ENCODE measurements around the gene DCUN1D3. TPM values are rescaled to one million over a fixed set of nuclear protein-coding genes. Genes with fewer than 3 reads are reported as not detected.

DCUN1D3 gene
- total RNA-seq, 1 experiment from 2014 or later: 16.4 TPM

GRCh38 chr16:20881503-20881878 is 18.7 kb downstream of the DCUN1D3 start:
- ChIA-PET CTCF (interaction anchor here (1.4 kb wide), 1 partner anchor 27 kb away, joined by 3 read pairs; no protein-coding TSS in a partner anchor), POLR2A (no interaction called here), RAD21 (ENCODE audit: low non-redundant PET in 1 of 2, low total read pairs in 2 of 2, uncharacterized antibody in 2 of 2, unreplicated experiment in 2 of 2) (no interaction called here)
- intact Hi-C loops (cut with micrococcal nuclease): no loop called here
- Histone ChIP-seq H3K4me1 (ENCODE audit: control insufficient read depth in 1 of 2, insufficient read depth in 2 of 2, low read length in 2 of 2) (peaks cover 34 to 38% of the 10 kb centered on the region in 2 experiments), H3K36me3 (ENCODE audit: control insufficient read depth in 1 of 2, insufficient read depth in 2 of 2, low read length in 2 of 2) (no peaks in the 10 kb centered on the region), H3K4me2 (ENCODE audit: low read length) (no peak overlapping the region), H3K27me3 (ENCODE audit: insufficient read depth, low read length) (no peaks in the 10 kb centered on the region), H3K9ac (ENCODE audit: low read length) (no peak overlapping the region), H3K4me3 (replicated peaks in 1 of 2; ENCODE audit: low read depth in 1 of 2, low read length in 2 of 2) (no peak overlapping the region), H3K27ac (ENCODE audit: low read depth, low read length) (no peak overlapping the region), H3K79me2 (ENCODE audit: insufficient read depth, low read length) (peaks cover 84% of the 10 kb centered on the region), H3K9me3 (ENCODE audit: control insufficient read depth in 1 of 2, insufficient read depth in 1 of 2, low read depth in 1 of 2, low read length in 2 of 2) (no peaks in the 10 kb centered on the region), H3K9me2 (ENCODE audit: insufficient read depth) (no peaks in the 10 kb centered on the region), H4K20me1 (ENCODE audit: insufficient read depth) (no peaks in the 10 kb centered on the region), H2AFZ (ENCODE audit: low read depth, low read length, poor library complexity, severe bottlenecking) (no peak overlapping the region)
- no TSS peak for BruUV-seq (replicated peaks)
- ATAC-seq (no peak), DNase-seq (ENCODE audit: low read depth, low spot score) (no peak)
- TF ChIP-seq FOSL1 (IDR thresholded peaks at IDR 0.05; ENCODE audit: low read depth): no peak
- no peak for TF ChIP-seq JUND (IDR thresholded peaks at IDR 0.05)
- no peak for TF ChIP-seq YY1 (IDR thresholded peaks at IDR 0.05; ENCODE audit: extremely low read depth, insufficient replicate concordance, low read depth, low read length)
- no peak for TF ChIP-seq SIN3A (IDR thresholded peaks at IDR 0.05; ENCODE audit: low read depth)
- TF ChIP-seq EZH2phosphoT487 (IDR thresholded peaks at IDR 0.05; ENCODE audit: borderline replicate concordance): no peak
- no peak for TF ChIP-seq ZBTB33 (IDR thresholded peaks at IDR 0.05; ENCODE audit: extremely low read depth, insufficient replicate concordance, low read length)
- TF ChIP-seq CTCF (IDR thresholded peaks at IDR 0.05 in 2 of 3, conservative IDR thresholded peaks at IDR 0.05 in 1 of 3; ENCODE audit: borderline replicate concordance in 1 of 3, insufficient read depth in 1 of 3, low read depth in 2 of 3, low read length in 2 of 3): no peak
- TF ChIP-seq TCF7L2 (IDR thresholded peaks at IDR 0.05; ENCODE audit: borderline replicate concordance, extremely low read depth, insufficient read depth, insufficient read length): no peak
- TF ChIP-seq ZNF274 (IDR thresholded peaks at IDR 0.05; ENCODE audit: low read depth, low read length): no peak
- TF ChIP-seq ATF3 (IDR thresholded peaks at IDR 0.05): no peak
- TF ChIP-seq ZFX (IDR thresholded peaks at IDR 0.05): no peak
- no peak for TF ChIP-seq POLR2A (IDR thresholded peaks at IDR 0.05; ENCODE audit: borderline replicate concordance, extremely low read depth, insufficient read depth, insufficient read length)
- no peak for TF ChIP-seq SP1 (IDR thresholded peaks at IDR 0.05; ENCODE audit: low read depth)
- TF ChIP-seq EZH2 (IDR thresholded peaks at IDR 0.05): no peak
- no peak for TF ChIP-seq SRF (IDR thresholded peaks at IDR 0.05; ENCODE audit: low read depth)
- no peak for TF ChIP-seq MAX (IDR thresholded peaks at IDR 0.05)
- TF ChIP-seq ELF1 (IDR thresholded peaks at IDR 0.05; ENCODE audit: borderline replicate concordance, low read depth): no peak
- no peak for TF ChIP-seq EGR1 (IDR thresholded peaks at IDR 0.05; ENCODE audit: low read depth)
- no peak for TF ChIP-seq POLR2AphosphoS5 (IDR thresholded peaks at IDR 0.05; ENCODE audit: low read depth, low read length)
- TF ChIP-seq CEBPB (IDR thresholded peaks at IDR 0.05; ENCODE audit: low read depth): no peak
